ENCODE data around the gene PCDHA5. TPM values are rescaled to one million over a fixed set of nuclear protein-coding genes. Genes with fewer than 3 reads are reported as not detected.
"Not testable (repeated sequence)": the region's sequence is repeated elsewhere in the genome, so short reads cannot be mapped to it uniquely, and the experiment has no call there.

The PCDHA5 gene
- polyA plus RNA-seq, 1 donor from 2014 or later = 1.4 TPM

- peaks cover 38% of the 10 kb centered on the region for H3K9me3 ChIP-seq (ENCODE audit: low read length)
Measured at GRCh38 chr5:140828362-140828737, 6.9 kb downstream of the PCDHA5 start.

GRCh38 chr5:140829511-140830501 is 8.4 kb downstream of the PCDHA5 start:
- H3K79me2 ChIP-seq (replicated peaks; ENCODE audit: insufficient read depth, low read length) = peaks cover 39% of the 10 kb centered on the region
- H3F3A ChIP-seq (ENCODE audit: insufficient read depth, low read length, poor library complexity, severe bottlenecking); H2AFZ ChIP-seq (ENCODE audit: low read depth, low read length); H3K27me3 ChIP-seq (ENCODE audit: insufficient read depth, low read depth, low read length); H3K27ac ChIP-seq (ENCODE audit: low read length); H3K9ac ChIP-seq (ENCODE audit: low read length); H4K20me1 ChIP-seq (ENCODE audit: insufficient read depth); H3K4me2 ChIP-seq (ENCODE audit: low read length); H3K4me3 ChIP-seq (ENCODE audit: low read length); H3K9me2 ChIP-seq (ENCODE audit: insufficient read depth, low read length): not testable (repeated sequence)
- peaks cover 42% of the 10 kb centered on the region for H3K9me3 ChIP-seq (ENCODE audit: low read length)
- peaks cover 23% of the 10 kb centered on the region for H3K36me3 ChIP-seq (ENCODE audit: insufficient read depth, low read length)

More at GRCh38 chr5:140828362-140828737, 6.9 kb downstream of the PCDHA5 start:
- Histone ChIP-seq H4K20me1 (ENCODE audit: insufficient read depth) (no peaks in the 10 kb centered on the region), H3K79me2 (replicated peaks; ENCODE audit: insufficient read depth, low read length) (peaks cover 40% of the 10 kb centered on the region), H3F3A (ENCODE audit: insufficient read depth, low read length, poor library complexity, severe bottlenecking) (no peaks in the 10 kb centered on the region), H3K4me3 (ENCODE audit: low read length) (no peak overlapping the region), H3K4me2 (ENCODE audit: low read length) (no peak overlapping the region), H3K9me2 (ENCODE audit: insufficient read depth, low read length) (no peaks in the 10 kb centered on the region), H3K27ac (ENCODE audit: low read length) (no peak overlapping the region), H3K36me3 (ENCODE audit: insufficient read depth, low read length) (peaks cover 26% of the 10 kb centered on the region), H3K27me3 (ENCODE audit: insufficient read depth, low read depth, low read length) (no peaks in the 10 kb centered on the region), H2AFZ (ENCODE audit: low read depth, low read length) (no peak overlapping the region), H3K9ac (ENCODE audit: low read length) (no peak overlapping the region)
- TF ChIP-seq TAF1 (IDR thresholded peaks at IDR 0.05; ENCODE audit: low read depth) (no peak), POLR2AphosphoS5 (IDR thresholded peaks at IDR 0.05) (no peak), MXI1 (conservative IDR thresholded peaks at IDR 0.05; ENCODE audit: poor library complexity, severe bottlenecking) (no peak), CTCF (IDR thresholded peaks at IDR 0.05; ENCODE audit: poor library complexity, severe bottlenecking) (no peak), REST (IDR thresholded peaks at IDR 0.05; ENCODE audit: borderline replicate concordance) (no peak), SMC3 (conservative IDR thresholded peaks at IDR 0.05; ENCODE audit: poor library complexity) (no peak), RAD21 (conservative IDR thresholded peaks at IDR 0.05) (no peak), EP300 (conservative IDR thresholded peaks at IDR 0.05; ENCODE audit: poor library complexity, severe bottlenecking) (no peak), EZH2 (IDR thresholded peaks at IDR 0.05; ENCODE audit: borderline replicate concordance, insufficient read depth, low read length, poor library complexity, severe bottlenecking) (no peak)
